NOMO-1 (cell line): ENCODE results near the gene NRXN3.

Source experiments
- DNase-seq, 2 experiments: peaks; one replicate each; lab custom pipeline; 2025; ENCODE audit not compliant: unreplicated experiment in 2 of 2; lab: John Stamatoyannopoulos, UW

NRXN3 gene

DNA sequence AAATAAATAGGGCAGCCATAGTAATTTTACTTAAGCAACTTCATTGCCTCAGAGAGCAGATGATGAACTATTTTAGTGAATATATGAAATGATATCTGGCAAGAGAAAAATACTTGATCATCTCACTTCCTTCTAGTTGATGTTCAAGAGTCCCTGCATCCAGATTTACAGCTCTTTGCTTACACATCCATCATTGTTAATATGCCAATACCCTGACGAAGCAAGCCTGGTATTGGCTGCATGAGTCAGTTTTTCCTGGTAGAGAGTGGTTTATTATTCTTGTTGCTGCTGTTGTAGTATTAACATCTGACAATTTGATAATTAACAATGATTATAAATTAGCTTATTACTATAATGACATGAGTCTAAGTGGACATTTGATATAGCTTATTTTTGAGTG, 681.9 kb downstream of the NRXN3 start:
- DNase-seq, result no peak

DNA sequence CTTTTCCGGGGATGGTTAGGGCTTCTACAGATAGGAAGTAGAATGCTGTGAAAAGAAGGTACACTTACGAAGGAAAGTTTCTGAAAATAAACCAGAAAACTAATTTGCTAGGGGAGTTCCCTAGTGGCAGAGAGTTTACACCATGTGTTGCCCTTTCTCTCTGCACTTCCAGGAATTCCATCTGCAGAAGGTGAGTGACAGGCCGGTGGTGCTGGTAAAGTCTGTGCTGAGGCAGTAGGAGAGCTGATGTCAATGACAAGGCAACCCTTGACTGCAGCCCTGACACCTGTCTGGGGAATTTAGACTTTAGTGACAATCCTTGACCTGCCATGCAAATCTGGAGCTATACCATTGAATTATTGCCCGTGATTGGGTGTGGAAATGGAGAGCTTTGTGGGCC, 687.8 kb downstream of the NRXN3 start:
- DNase-seq, result no peak

GRCh38 chr14:78863143-78863542, 693.0 kb downstream of the NRXN3 start:
- DNase-seq, result peak in 1 of 2 experiments; percentile 2

DNA sequence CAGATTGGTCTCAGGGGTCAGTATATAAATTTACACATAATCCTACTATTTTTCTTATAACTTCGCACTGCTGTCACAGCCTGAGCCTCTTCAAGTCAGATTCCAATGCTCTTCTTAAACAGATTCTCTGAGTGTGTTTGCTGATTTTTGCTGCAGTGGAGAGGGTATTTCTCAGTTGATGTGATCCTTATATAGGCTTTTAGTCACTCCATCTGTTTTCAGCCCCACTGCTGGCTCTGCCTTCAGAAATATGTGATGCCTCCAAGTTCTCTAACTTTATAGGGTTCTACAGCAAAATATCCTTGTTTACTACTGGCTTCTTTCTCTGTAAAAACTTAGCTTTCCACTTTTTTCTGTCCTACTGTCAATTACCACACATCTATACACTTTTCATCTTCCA, 702.7 kb downstream of the NRXN3 start:
- DNase-seq, result no peak

DNA sequence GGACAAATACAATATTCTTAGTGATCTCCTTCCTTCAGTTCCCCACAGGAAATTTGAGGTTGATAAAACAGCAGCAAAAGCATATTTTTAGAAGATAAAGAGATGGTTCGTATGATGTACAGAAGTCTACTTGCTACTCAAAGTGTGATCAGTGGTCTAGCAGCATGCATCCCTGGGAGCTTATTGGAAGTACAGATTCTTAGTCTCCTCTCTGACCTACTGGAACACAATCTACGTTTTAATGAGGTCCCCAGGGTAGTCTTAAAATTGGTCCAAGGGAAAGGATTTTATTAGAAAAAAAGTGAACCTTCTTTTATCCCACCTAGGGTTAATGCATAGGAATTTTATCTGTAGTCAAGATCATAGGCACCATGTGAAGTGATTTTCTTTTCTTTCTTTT, 703.4 kb downstream of the NRXN3 start:
- DNase-seq, result no peak

- DNase-seq, result no peak
These were observed 704.9 kb downstream of the NRXN3 start for GRCh38 chr14:78875049-78875448.

DNA sequence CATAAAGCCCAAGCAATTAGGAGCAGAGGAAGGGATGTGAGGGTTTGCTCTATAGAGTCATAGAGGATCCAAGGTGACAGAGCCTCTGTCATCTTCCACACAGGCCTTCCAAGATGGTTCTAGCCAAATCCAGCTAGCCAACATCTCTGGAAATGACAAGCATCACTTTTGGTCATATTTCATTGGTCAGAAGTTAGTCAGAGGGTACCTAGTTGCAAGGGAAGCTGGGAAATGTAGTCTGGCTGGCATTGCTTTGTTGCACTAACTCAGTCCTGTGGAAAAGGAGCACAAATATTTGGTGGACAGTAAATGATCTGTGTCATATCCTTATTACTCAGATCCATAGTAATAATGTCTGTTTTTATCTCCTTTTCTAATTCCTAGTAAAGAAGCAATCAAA, 715.7 kb downstream of the NRXN3 start:
- DNase-seq, result no peak

- DNase-seq, result no peak
These were observed 727.3 kb downstream of the NRXN3 start for GRCh38 chr14:78897443-78897842.

GRCh38 chr14:78902010-78902623, 731.9 kb downstream of the NRXN3 start:
- peak in 1 of 2 experiments; percentile 1 for DNase-seq

DNA sequence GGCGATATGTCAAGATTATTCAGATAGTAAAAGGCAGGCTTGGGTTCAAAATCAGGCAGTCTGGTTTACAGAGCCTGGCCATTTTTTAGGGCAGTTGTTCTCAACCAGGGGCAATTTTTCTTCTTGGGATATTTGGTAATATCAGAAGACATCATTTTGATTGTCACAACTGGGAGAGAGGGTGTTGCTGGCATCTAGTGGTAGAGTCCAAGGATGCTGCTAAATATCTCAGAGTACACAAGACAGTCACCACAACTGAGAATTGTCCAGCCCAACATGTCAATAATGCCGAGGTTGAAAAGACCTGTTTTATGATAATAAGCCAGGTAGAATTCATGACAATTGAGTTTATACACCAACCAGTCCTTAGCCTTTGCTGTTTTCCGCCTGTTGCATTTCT, 733.9 kb downstream of the NRXN3 start:
- no peak for DNase-seq

- no peak for DNase-seq
These were observed 747.3 kb downstream of the NRXN3 start for GRCh38 chr14:78917462-78917861.

DNA sequence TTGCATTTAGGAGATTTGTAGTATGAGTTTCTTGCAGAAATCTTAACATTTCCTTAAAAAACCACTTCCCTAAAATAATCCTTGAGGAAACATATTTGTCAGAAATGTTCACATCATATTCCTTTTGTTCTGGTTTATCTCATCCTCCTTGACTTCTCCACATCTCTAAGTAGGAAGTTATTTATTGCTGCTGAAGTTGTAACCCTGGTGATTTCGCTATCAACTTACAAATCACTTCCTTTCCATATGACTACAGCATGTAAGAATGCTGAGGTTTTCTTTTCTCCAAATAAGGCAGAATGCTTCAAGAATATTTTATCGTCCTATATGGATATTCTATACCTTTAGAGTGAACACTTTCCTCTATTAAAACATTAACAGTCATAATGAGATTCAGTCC, 751.7 kb downstream of the NRXN3 start:
- DNase-seq, result no peak

DNA sequence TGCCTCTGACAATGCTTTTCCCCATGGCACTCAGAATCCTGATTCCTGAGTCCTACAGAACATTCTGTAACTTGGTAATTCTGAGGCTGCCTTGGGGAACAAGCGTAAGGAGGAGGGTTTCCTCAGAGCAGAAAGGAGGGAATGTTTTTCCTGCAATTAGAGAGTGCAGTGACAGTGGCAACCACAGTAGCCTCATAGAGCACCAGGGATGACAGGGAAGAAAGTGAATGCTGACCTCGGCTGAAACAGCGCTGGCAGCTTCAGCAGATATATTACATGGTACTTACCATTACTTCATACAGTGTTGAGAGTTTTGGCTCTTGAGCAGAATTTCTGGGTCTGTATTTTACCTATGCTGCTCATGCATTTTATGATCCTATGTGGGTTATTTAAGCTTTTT, 757.1 kb downstream of the NRXN3 start:
- no peak for DNase-seq

DNA sequence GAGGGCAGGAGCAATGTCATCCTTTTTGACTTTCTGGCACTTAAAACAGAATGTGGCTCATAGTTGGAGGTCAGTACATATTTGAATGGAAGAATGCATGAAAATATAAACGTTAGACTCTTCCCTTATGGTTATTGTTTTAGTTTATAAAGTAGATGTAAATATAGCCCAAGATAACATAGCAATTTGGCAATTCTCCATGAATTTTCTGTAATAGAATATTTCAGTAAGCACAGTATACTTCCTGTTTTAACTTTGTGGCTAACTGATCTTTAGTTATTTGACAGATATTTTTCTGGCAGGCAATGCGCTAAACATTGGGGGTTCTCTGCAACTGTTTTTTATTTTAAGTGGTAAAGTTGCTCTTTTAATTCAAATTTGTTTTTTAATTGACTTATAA, 763.0 kb downstream of the NRXN3 start:
- no peak for DNase-seq

- DNase-seq, result peak in 1 of 2 experiments; percentile 7
These were observed 763.9 kb downstream of the NRXN3 start for GRCh38 chr14:78933948-78934524.

- no peak for DNase-seq
These were observed 776.8 kb downstream of the NRXN3 start for GRCh38 chr14:78946949-78947348.

- no peak for DNase-seq
These were observed 777.5 kb downstream of the NRXN3 start for GRCh38 chr14:78947681-78948080.

DNA sequence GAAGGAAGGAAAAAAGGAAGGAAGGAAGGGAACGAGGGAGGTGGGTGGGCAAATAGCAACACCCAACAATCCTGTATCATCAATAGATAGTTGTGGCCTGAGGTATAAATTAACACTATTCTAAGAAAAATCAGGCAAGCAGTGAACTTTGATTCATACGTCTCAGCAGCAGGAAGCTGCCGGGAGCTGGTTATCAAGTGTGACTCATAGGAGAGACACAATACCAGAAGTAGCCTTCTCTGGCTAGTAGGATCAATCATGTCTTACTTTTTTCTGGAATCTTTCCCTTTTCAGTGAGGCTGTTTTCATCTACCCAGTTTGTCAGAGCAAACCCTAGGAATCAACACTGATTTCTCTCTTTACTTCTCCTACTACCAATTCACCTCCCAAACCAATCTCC, 780.5 kb downstream of the NRXN3 start:
- DNase-seq, result no peak

DNA sequence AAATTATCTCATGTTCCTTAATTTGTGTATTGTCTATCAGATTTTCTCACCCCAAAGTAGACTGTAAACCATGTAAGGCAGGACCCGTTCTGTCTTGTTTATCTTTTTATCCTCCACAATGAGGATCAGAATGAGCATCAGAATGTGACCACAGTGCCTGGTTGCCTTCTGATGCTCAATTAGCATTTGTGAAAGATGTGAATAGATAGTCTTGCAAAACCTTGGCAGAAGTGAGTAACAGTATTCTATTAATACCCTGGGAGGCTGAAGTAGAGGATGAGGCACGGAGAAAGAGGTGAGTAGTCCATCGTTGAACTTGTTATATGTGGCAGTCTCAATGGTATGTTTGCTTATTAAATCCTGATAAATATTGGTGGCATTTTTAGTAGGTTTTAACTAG, 781.4 kb downstream of the NRXN3 start:
- no peak for DNase-seq

DNA sequence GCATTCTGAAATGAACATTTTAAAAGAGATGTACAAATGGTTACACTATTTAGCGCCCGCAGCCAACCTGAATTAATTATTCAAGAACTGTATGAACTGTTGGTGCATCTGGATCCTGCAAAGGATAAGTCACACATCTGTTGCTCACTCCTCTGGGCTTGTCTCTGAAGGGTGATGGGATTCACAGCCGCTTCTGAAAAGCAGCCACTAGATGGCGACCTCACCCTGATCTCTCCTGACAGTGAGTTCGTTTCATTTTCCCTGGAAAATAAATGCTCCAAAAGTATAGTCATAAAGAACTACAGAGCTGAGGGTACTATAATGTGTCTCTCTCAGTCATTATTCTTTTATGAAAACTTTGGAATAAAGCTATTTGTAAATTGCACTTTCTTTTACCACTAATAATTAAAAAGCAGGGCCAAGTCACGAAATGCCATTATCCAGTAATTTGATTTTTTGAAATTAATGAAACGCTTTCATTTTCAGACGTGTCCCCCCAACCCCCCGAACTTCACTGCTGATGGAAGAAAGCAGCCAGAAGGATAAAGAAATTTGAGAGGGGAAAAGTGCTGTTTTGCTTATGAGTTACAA, 789.6 kb downstream of the NRXN3 start:
- DNase-seq, result peak in 1 of 2 experiments; percentile 43

- DNase-seq, result no peak
These were observed 797.1 kb downstream of the NRXN3 start for GRCh38 chr14:78967111-78967809.

DNA sequence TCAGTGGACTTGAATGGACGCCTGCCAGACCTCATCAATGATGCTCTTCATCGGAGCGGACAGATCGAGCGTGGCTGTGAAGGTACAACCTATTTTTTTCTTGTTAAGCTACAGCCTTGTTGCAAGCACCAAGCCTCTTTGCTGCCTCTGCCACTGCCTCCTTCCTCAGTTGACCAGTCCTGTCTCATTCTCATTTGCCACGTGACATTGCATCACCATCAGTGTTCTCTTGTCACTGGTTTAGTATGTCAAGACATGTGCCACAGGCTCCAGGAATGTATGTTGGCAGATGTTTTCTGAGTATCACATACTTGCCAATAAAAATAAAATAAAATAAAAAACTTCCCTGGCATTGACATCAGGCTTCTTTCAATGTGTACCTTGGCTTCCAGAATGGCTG, 798.1 kb downstream of the NRXN3 start:
- DNase-seq, result no peak
